Mucosa of descending colon (tissue), 3 donors: Measurements from ENCODE around the gene SOX15. TPM values are rescaled to one million over a fixed set of nuclear protein-coding genes. Genes with fewer than 3 reads are reported as not detected.
"Not testable (repeated sequence)": the region's sequence is repeated elsewhere in the genome, so short reads cannot be mapped to it uniquely, and the experiment has no call there.

ENCODE experiments used
- ATAC-seq: fragments of 200-7000 bp; cut with Tn5 transposase; one replicate; pipeline ENCODE4 v1.9.1; 2020; ENCODE audit warnings: mild to moderate bottlenecking, moderate library complexity
- DNase-seq, 3 donors: peaks; one replicate each; pipeline ENCODE4 v3.0.0-alpha.2; 2020
- H3K36me3 ChIP-seq: fragments of 200-600 bp; one replicate; pipeline ENCODE4 v1.8.0; 2021; ENCODE audit warnings: low read depth, mild to moderate bottlenecking
- H3K4me1 ChIP-seq: fragments of 200-600 bp; one replicate; pipeline ENCODE4 v1.8.0; 2021; ENCODE audit warnings: low read depth, mild to moderate bottlenecking
- H3K4me3 ChIP-seq: fragments of 200-600 bp; one replicate; pipeline ENCODE4 v1.8.0; 2021; ENCODE audit warnings: mild to moderate bottlenecking
- H3K9me3 ChIP-seq: fragments of 200-600 bp; one replicate; pipeline ENCODE4 v1.8.0; 2021; ENCODE audit warnings: mild to moderate bottlenecking
- CTCF ChIP-seq: fragments of 200-600 bp; IDR thresholded peaks from one replicate; pipeline ENCODE4 v1.8.0; 2022; ENCODE audit warnings: antibody characterized with exemption, mild to moderate bottlenecking
- intact Hi-C, 2 donors: fragments of 100-400 bp; cut with DNase I in 1 of 2; cut with micrococcal nuclease in 1 of 2; formaldehyde crosslinking; loops; one replicate each; pipeline versions ENCODE4 v1.11.0 to v1.11.1; 2022; cut with DNase I, micrococcal nuclease
- total RNA-seq, 3 donors: library from RNA; stranded (reverse); fragmentation: NEBNext Ultra II Directional in 2 of 3; extraction: Animal tissue kit (Norgen Biotek cat#: 25700) in 2 of 3; gene quantifications; one replicate each; pipeline versions ENCODE4 v1.2.1 to v1.2.4, GENCODE V29; 2021 to 2023
- donor health status: DM: no; HTN: no; CAD: no; lungs with moderate emphysema.
- donor health status: DM: no; HTN: no; CAD: no.
- donor health status: DM: no; HTN: yes; CAD: no.

Gene SOX15
- total RNA-seq, 3 donors from 2014 or later, result 0.38 to 4.4 (median 0.41) TPM

GRCh38 chr17:7613769-7614424, 24.0 kb upstream of the SOX15 start:
- no peak for ATAC-seq

GRCh38 chr17:7612294-7612640, 22.4 kb upstream of the SOX15 start:
- ATAC-seq (no peak), DNase-seq (no peak)
- TF ChIP-seq CTCF, result no peak
- intact Hi-C loops, result no loop called here
- H3K4me1 ChIP-seq, result peaks cover 20% of the 10 kb centered on the region
- no peak overlapping the region for H3K4me3 ChIP-seq
- H3K36me3 ChIP-seq, result no peaks in the 10 kb centered on the region
- H3K9me3 ChIP-seq, result no peaks in the 10 kb centered on the region

More at GRCh38 chr17:7613769-7614424, 24.0 kb upstream of the SOX15 start:
- TF ChIP-seq CTCF, result no peak
- no peaks in the 10 kb centered on the region for H3K36me3 ChIP-seq
- no peaks in the 10 kb centered on the region for H3K9me3 ChIP-seq
- peak overlapping the region; percentile 67 for H3K4me3 ChIP-seq
- intact Hi-C loops, result no loop called here
- DNase-seq, result peak in 1 of 3 donors; percentile 57
- peaks cover 20% of the 10 kb centered on the region for H3K4me1 ChIP-seq

- TF ChIP-seq CTCF, result no peak
- intact Hi-C loops, result no loop called here
- no peaks in the 10 kb centered on the region for H3K9me3 ChIP-seq
- ATAC-seq, result no peak
- no peak overlapping the region for H3K4me3 ChIP-seq
- peaks cover 20% of the 10 kb centered on the region for H3K4me1 ChIP-seq
- H3K36me3 ChIP-seq, result no peaks in the 10 kb centered on the region
- no peak for DNase-seq
Observed at GRCh38 chr17:7611635-7612293, 21.9 kb upstream of the SOX15 start.

- no peak overlapping the region for H3K4me3 ChIP-seq
- intact Hi-C loops, result no loop called here
- no peak for TF ChIP-seq CTCF
- DNase-seq (peak in 1 of 3 donors; percentile 7), ATAC-seq (no peak)
- H3K4me1 ChIP-seq, result peaks cover 20% of the 10 kb centered on the region
- H3K9me3 ChIP-seq, result no peaks in the 10 kb centered on the region
- no peaks in the 10 kb centered on the region for H3K36me3 ChIP-seq
Observed at GRCh38 chr17:7610641-7611040, 20.7 kb upstream of the SOX15 start.

- Histone ChIP-seq H3K9me3 (no peaks in the 10 kb centered on the region), H3K36me3 (peaks cover 6% of the 10 kb centered on the region), H3K4me1 (no peaks in the 10 kb centered on the region), H3K4me3 (no peak overlapping the region)
- no peak for DNase-seq
- no peak for ATAC-seq
- TF ChIP-seq CTCF, result no peak
- intact Hi-C loops, result no loop called here
Observed at GRCh38 chr17:7606280-7606679, 16.4 kb upstream of the SOX15 start.

- H3K4me1 ChIP-seq, DNase-seq, intact Hi-C loops, H3K4me3 ChIP-seq, H3K9me3 ChIP-seq: not testable (repeated sequence)
- H3K36me3 ChIP-seq, result peaks cover 20% of the 10 kb centered on the region
- peak; percentile 83 for ATAC-seq
Observed at GRCh38 chr17:7597561-7597960, 7.7 kb upstream of the SOX15 start.
